H1 (cell line): ENCODE data around the gene CASQ1. TPM values are rescaled to one million over a fixed set of nuclear protein-coding genes. Genes with fewer than 3 reads are reported as not detected.
A peak's percentile ranks its signal among the peaks of the same experiment; 100 is the strongest.

ENCODE experiments used
- CTCF ChIA-PET: fragments of 300-600 bp; sonication (Branson Sonifier 250); formaldehyde crosslinking; loops from one replicate; lab custom pipeline; 2021; ENCODE audit not compliant: partially characterized antibody; lab: Charles Lee
- POLR2A ChIA-PET: fragments of 300-600 bp; sonication (Branson Sonifier 250); formaldehyde crosslinking; loops from one replicate; lab custom pipeline; 2021; ENCODE audit warnings: inconsistent platforms; ENCODE audit not compliant: partially characterized antibody; lab: Charles Lee
- DNase-seq, 2 experiments: peaks; one replicate each; pipeline versions ENCODE4 v3.0.0 to v3.0.0-alpha.2; 2010 to 2022; ENCODE audit warnings: low spot score in 2 of 2, low read depth in 1 of 2, mixed read lengths in 1 of 2
- FAIRE-seq: peaks from 2 replicates; lab custom pipeline; 2011; peaks lifted over from hg19 to GRCh38; lab: Jason Lieb, UNC
- H2AFZ ChIP-seq: 2 replicates; pipeline ENCODE4 v1.8.1; 2012; ENCODE audit warnings: low read length, inconsistent platforms
- H2AK5ac ChIP-seq: 2 replicates; pipeline ENCODE4 v1.6.1; 2013; ENCODE audit warnings: low read depth, low read length
- H2BK120ac ChIP-seq: replicated peaks from 2 replicates; pipeline ENCODE3; 2013; ENCODE audit warnings: low read depth, low read length, inconsistent platforms
- H2BK12ac ChIP-seq: 2 replicates; pipeline ENCODE4 v1.6.1; 2013; ENCODE audit warnings: low read depth, low read length
- H2BK15ac ChIP-seq: 2 replicates; pipeline ENCODE4 v1.6.1; 2013; ENCODE audit warnings: low read length
- H2BK20ac ChIP-seq: 2 replicates; pipeline ENCODE4 v1.6.1; 2013; ENCODE audit warnings: low read length
- H2BK5ac ChIP-seq: 2 replicates; pipeline ENCODE4 v1.6.1; 2013; ENCODE audit warnings: low read depth, low read length
- H3K14ac ChIP-seq: 2 replicates; pipeline ENCODE4 v1.6.1; 2013; ENCODE audit warnings: inconsistent platforms; ENCODE audit not compliant: insufficient read length
- H3K18ac ChIP-seq: 2 replicates; pipeline ENCODE4 v1.6.1; 2013; ENCODE audit warnings: low read length; ENCODE audit errors: extremely low read depth
- H3K23ac ChIP-seq: 2 replicates; pipeline ENCODE4 v1.6.1; 2013; ENCODE audit warnings: inconsistent platforms; ENCODE audit not compliant: insufficient read length
- H3K23me2 ChIP-seq: 2 replicates; pipeline ENCODE4 v1.6.1; 2013; ENCODE audit warnings: low read depth, low read length
- H3K27ac ChIP-seq: 2 replicates; pipeline ENCODE4 v1.6.1; 2011; ENCODE audit warnings: low read depth, low read length, inconsistent platforms
- H3K27me3 ChIP-seq, 4 experiments: replicated peaks in 1 of 4; 1 replicate in 1 of 4; 2 replicates in 3 of 4; pipeline versions ENCODE4 v1.6.1 to v1.8.1; 2011 to 2013; ENCODE audit warnings: low read length in 3 of 4, mild to moderate bottlenecking in 3 of 4, inconsistent platforms in 2 of 4, mixed read lengths in 2 of 4, moderate library complexity in 1 of 4; ENCODE audit not compliant: control insufficient read depth in 3 of 4, insufficient read depth in 3 of 4; ENCODE audit errors: extremely low read depth in 1 of 4
- H3K36me3 ChIP-seq, 4 experiments: 2 replicates each; pipeline versions ENCODE4 v1.6.1 to v1.8.1; 2011 to 2013; ENCODE audit warnings: mild to moderate bottlenecking in 4 of 4, low read length in 3 of 4, moderate library complexity in 2 of 4, control low read depth in 1 of 4, inconsistent platforms in 1 of 4; ENCODE audit not compliant: insufficient read depth in 4 of 4, control insufficient read depth in 2 of 4
- H3K4ac ChIP-seq: replicated peaks from 2 replicates; pipeline ENCODE3; 2013; ENCODE audit warnings: low read length, low read depth, mixed read lengths, inconsistent platforms; ENCODE audit not compliant: insufficient read length
- H3K4me1 ChIP-seq, 4 experiments: replicated peaks in 1 of 4; 1 replicate in 1 of 4; 2 replicates in 3 of 4; pipeline versions ENCODE4 v1.6.1 to v1.8.1; 2011 to 2013; ENCODE audit warnings: low read length in 3 of 4, inconsistent platforms in 2 of 4, mixed read lengths in 1 of 4; ENCODE audit not compliant: insufficient read depth in 4 of 4, control insufficient read depth in 3 of 4
- H3K4me2 ChIP-seq, 2 experiments: 2 replicates each; pipeline versions ENCODE4 v1.6.1 to v1.8.1; 2011 to 2013; ENCODE audit warnings: low read depth in 2 of 2, low read length in 2 of 2, control low read depth in 1 of 2, inconsistent platforms in 1 of 2, mild to moderate bottlenecking in 1 of 2; ENCODE audit not compliant: insufficient read depth in 1 of 2
- H3K4me3 ChIP-seq, 4 experiments: fragments of 200-600, 300-600 bp in 1 of 4; sonication (generic), shearing (Covaris generic), sonication (Bioruptor Twin) in 1 of 4; 2 replicates each; pipeline versions ENCODE4 v1.5.1 to v1.8.1; 2011 to 2016; ENCODE audit warnings: low read length in 4 of 4, low read depth in 3 of 4, control low read depth in 2 of 4, inconsistent platforms in 2 of 4, mild to moderate bottlenecking in 2 of 4, mixed read lengths in 1 of 4, moderate library complexity in 1 of 4; ENCODE audit not compliant: insufficient read depth in 2 of 4; ENCODE audit errors: extremely low read depth in 1 of 4
- H3K56ac ChIP-seq: replicated peaks from 2 replicates; pipeline ENCODE3; 2013; ENCODE audit warnings: low read depth, mild to moderate bottlenecking, mixed read lengths, low read length, inconsistent platforms; ENCODE audit not compliant: insufficient read length
- H3K79me1 ChIP-seq: 2 replicates; pipeline ENCODE4 v1.6.1; 2013; ENCODE audit warnings: low read depth, low read length, control low read depth
- H3K79me2 ChIP-seq, 2 experiments: 2 replicates each; pipeline versions ENCODE4 v1.6.1 to v1.8.1; 2012 to 2013; ENCODE audit warnings: low read length in 2 of 2, mild to moderate bottlenecking in 2 of 2, inconsistent platforms in 1 of 2; ENCODE audit not compliant: insufficient read depth in 2 of 2, control insufficient read depth in 1 of 2
- H3K9ac ChIP-seq, 4 experiments: replicated peaks in 1 of 4; 1 replicate in 1 of 4; 2 replicates in 3 of 4; pipeline versions ENCODE4 v1.6.1 to v1.8.1; 2011 to 2013; ENCODE audit warnings: low read depth in 3 of 4, low read length in 3 of 4, control low read depth in 2 of 4, mild to moderate bottlenecking in 2 of 4, moderate library complexity in 2 of 4, inconsistent platforms in 1 of 4; ENCODE audit errors: extremely low read depth in 1 of 4
- H3K9me3 ChIP-seq, 2 experiments: 2 replicates each; pipeline versions ENCODE4 v1.6.1 to v1.8.1; 2012 to 2013; ENCODE audit warnings: mild to moderate bottlenecking in 2 of 2, moderate library complexity in 2 of 2, control low read depth in 1 of 2, inconsistent platforms in 1 of 2, low read depth in 1 of 2, low read length in 1 of 2, mixed read lengths in 1 of 2; ENCODE audit not compliant: insufficient read depth in 2 of 2
- H4K20me1 ChIP-seq, 2 experiments: replicated peaks in 1 of 2; 2 replicates each; pipeline versions ENCODE3 to v1.8.1; 2011 to 2013; ENCODE audit warnings: inconsistent platforms in 2 of 2, low read length in 2 of 2, mild to moderate bottlenecking in 1 of 2; ENCODE audit not compliant: insufficient read depth in 2 of 2, control insufficient read depth in 1 of 2
- H4K5ac ChIP-seq: 2 replicates; pipeline ENCODE4 v1.6.1; 2013; ENCODE audit warnings: low read length, low read depth, mixed read lengths, inconsistent platforms; ENCODE audit not compliant: insufficient read length
- H4K8ac ChIP-seq: 2 replicates; pipeline ENCODE4 v1.8.0; 2013; ENCODE audit warnings: mild to moderate bottlenecking, moderate library complexity, low read length, inconsistent platforms; ENCODE audit not compliant: insufficient read depth; ENCODE audit errors: extremely low read depth
- H4K91ac ChIP-seq: replicated peaks from 2 replicates; pipeline ENCODE3; 2013; ENCODE audit warnings: low read length, mixed read lengths, inconsistent platforms; ENCODE audit not compliant: insufficient read length
- BCL11A ChIP-seq, 2 experiments: IDR thresholded peaks; one replicate each; pipeline ENCODE4 v1.6.1; 2011; ENCODE audit warnings: low read depth in 2 of 2, low read length in 2 of 2, mild to moderate bottlenecking in 2 of 2
- CBX8 ChIP-seq: fragments of 300-800, 300-1000 bp; sonication (generic); IDR thresholded peaks from 2 replicates; pipeline ENCODE4 v1.7.1; 2016; ENCODE audit warnings: low read depth, low read length, borderline replicate concordance
- CHD2 ChIP-seq: IDR thresholded peaks from 2 replicates; pipeline ENCODE4 v1.6.1; 2012; ENCODE audit warnings: low read length, improper control_type of control experiment
- EP300 ChIP-seq, 2 experiments: IDR thresholded peaks; 1 replicate in 1 of 2; 2 replicates in 1 of 2; pipeline ENCODE4 v1.6.1; 2011 to 2012; ENCODE audit warnings: low read depth in 2 of 2, low read length in 2 of 2, mild to moderate bottlenecking in 2 of 2, borderline replicate concordance in 1 of 2, inconsistent platforms in 1 of 2, moderate library complexity in 1 of 2
- FOSL1 ChIP-seq: IDR thresholded peaks from 2 replicates; pipeline ENCODE4 v1.6.1; 2011; ENCODE audit warnings: mild to moderate bottlenecking, low read depth, low read length, moderate library complexity; ENCODE audit not compliant: insufficient read depth
- NRF1 ChIP-seq: IDR thresholded peaks from 2 replicates; pipeline ENCODE4 v1.6.1; 2011; ENCODE audit warnings: mild to moderate bottlenecking, low read depth, low read length, improper control_type of control experiment
- RFX5 ChIP-seq: IDR thresholded peaks from 2 replicates; pipeline ENCODE4 v1.6.1; 2011; ENCODE audit warnings: low read depth, low read length, improper control_type of control experiment, borderline replicate concordance
- SUZ12 ChIP-seq: fragments of 200-600 bp; sonication (generic); IDR thresholded peaks from 2 replicates; pipeline ENCODE4 v1.6.1; 2012; ENCODE audit warnings: mild to moderate bottlenecking, inconsistent platforms, low read length, moderate library complexity, mixed read lengths
- WGBS, 2 experiments: shearing (Covaris generic) in 1 of 2; methylation state at CpG; one replicate each; pipeline versions ENCODE4 v1.1.6 to v1.1.7; 2013 to 2015; ENCODE audit warnings: low lambda C conversion rate in 2 of 2, mixed read lengths in 2 of 2, inconsistent platforms in 1 of 2, low coverage in 1 of 2, missing lambda C conversion rate in 1 of 2; ENCODE audit not compliant: insufficient replicate concordance in 2 of 2, insufficient coverage in 1 of 2, insufficient read length in 1 of 2; ENCODE audit errors: extremely low coverage in 1 of 2, missing lambda C conversion rate in 1 of 2; 5-methylcytosine and 5-hydroxymethylcytosine counted together
- polyA plus RNA-seq, 7 experiments: library from polyadenylated mRNA; depleted of rRNA in 3 of 7; stranded (reverse) in 5 of 7; unstranded in 2 of 7; fragments of >200 nt in 5 of 7; fragments of 200-250 nt in 2 of 7; gene quantifications; 1 replicate in 5 of 7; 2 replicates in 1 of 7; 4 replicates in 1 of 7; pipeline versions ENCODE4 v1.2.1 to v1.2.3, GENCODE V29; 2011 to 2013; ENCODE audit warnings: missing spikeins in 2 of 7, mixed read lengths in 2 of 7
- total RNA-seq: library from RNA; stranded (reverse); fragmentation: NEBNext Ultra II Directional; extraction: Animal tissue kit (Norgen Biotek cat#: 25700); gene quantifications from 2 replicates; pipeline ENCODE4 v1.2.1, GENCODE V29; 2021
- TF ChIP-seq, protein P1 (sequence below): IDR thresholded peaks from 2 replicates; pipeline ENCODE4 v1.6.1; 2012; ENCODE audit warnings: inconsistent platforms
- TF ChIP-seq, protein P2 (sequence below): IDR thresholded peaks from 2 replicates; pipeline ENCODE4 v1.6.1; 2012; ENCODE audit warnings: inconsistent platforms

Gene CASQ1
- total and polyA plus RNA-seq, 2 of the 8 experiments (the other 6 are each of a cell fraction or from before 2014, with no cell fraction given), result 0.80 to 1.3 TPM

DNA sequence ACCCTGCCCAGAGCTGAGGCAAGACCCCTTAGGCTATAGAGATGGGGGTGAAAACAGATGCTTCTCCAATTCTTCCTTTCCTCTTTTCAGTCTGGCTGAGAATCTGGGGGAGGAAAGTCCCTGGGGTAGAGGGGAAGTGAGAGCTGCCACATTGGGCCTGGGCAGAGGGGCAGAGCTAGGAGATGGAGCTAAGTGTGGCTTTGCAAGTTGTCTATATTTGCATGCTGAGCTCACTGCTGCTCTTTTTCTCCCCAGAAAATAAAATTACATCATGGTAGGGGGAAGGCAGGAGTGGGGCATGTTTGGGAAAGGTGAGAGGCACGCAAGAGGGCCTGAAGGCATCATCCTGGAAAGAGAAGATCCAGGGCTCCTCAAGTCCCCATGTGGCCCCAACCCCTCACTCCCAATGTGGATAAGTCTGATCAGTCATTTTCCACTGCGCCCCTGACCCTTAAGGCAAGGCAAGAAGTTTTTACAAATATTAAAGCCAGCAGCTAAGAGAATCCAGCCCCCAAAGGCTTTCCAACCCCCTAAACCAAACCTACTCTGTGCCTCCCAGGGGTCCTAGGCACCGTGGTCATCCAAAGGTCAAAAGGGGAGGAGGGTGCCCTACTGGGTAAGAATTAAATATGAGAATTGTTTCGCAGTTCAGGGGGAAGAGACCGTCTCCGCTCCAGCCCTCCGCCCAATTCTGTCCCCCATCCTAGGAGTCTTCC is 14.3 kb downstream of the CASQ1 start:
- H2BK15ac ChIP-seq, result peak overlapping the region; percentile 65; the same call in 1 of the 2 replicates
- peak overlapping the region; percentile 70 for H2BK120ac ChIP-seq
- CTCF ChIA-PET, result interaction anchor here (0.9 to 20.4 kb wide), 8 partner anchors 15 to 103 kb away, joined by 3 to 257 read pairs (median 8); partner anchors contain the start of gene CASQ1
- peak overlapping the region; percentile 48; the same call in 1 of the 2 replicates for H2BK5ac ChIP-seq
- peaks cover 0 to 4% (median 0%) of the 10 kb centered on the region in 4 experiments; a peak in 2 of 8 replicates for H3K36me3 ChIP-seq
- no peak for DNase-seq
- FAIRE-seq, result no peak
- H3K4me1 ChIP-seq, result peaks cover 8 to 28% (median 17%) of the 10 kb centered on the region in 4 experiments
- H3K79me2 ChIP-seq, result peaks cover 5 to 8% of the 10 kb centered on the region in 2 experiments; a peak in 2 of 4 replicates
- no peak overlapping the region for H3K14ac ChIP-seq
- H2BK20ac ChIP-seq, result peak overlapping the region; percentile 15; the same call in 1 of the 2 replicates
- no peaks in the 10 kb centered on the region for H3K9me3 ChIP-seq
- peak overlapping the region; percentile 63 for H3K4ac ChIP-seq
- peak overlapping the region; percentile 66; the same call in 1 of the 2 replicates for H3K18ac ChIP-seq
- H3K23ac ChIP-seq, result no peak overlapping the region
- H2BK12ac ChIP-seq, result peak overlapping the region; percentile 55; the same call in 1 of the 2 replicates
- peak overlapping the region; percentile 81 for H4K91ac ChIP-seq
- no peaks in the 10 kb centered on the region for H3K27me3 ChIP-seq
- H4K20me1 ChIP-seq, result peaks cover 0 to 8% of the 10 kb centered on the region in 2 experiments
- POLR2A ChIA-PET, result interaction anchor here (0.6 to 11.3 kb wide), 6 partner anchors 9 to 34 kb away, joined by 3 to 107 read pairs (median 4); partner anchors contain the start of gene CASQ1
- peak overlapping the region; percentile 64 to 93 for H3K4me2 ChIP-seq
- H4K8ac ChIP-seq, result no peak overlapping the region
- 27% methylated on average over 4 of the region's 7 CpGs; no CpG with 5 or more reads in 1 of the 2 experiments for WGBS, 2 experiments
- no peak overlapping the region for H3K9ac ChIP-seq
- 0 out of 2 replicates have a peak overlapping the region, but pooled peaks have one; percentile 75 for H2AFZ ChIP-seq
- H3K27ac ChIP-seq, result no peak overlapping the region
- H3K23me2 ChIP-seq, result peaks cover 9% of the 10 kb centered on the region
- H3K56ac ChIP-seq, result no peak overlapping the region
- H3K4me3 ChIP-seq, result peak overlapping the region; percentile 24 to 99 (median 26); a peak in 4 of 8 replicates
- H4K5ac ChIP-seq, result no peak overlapping the region
- H2AK5ac ChIP-seq, result no peak overlapping the region
- peaks cover 4% of the 10 kb centered on the region for H3K79me1 ChIP-seq
- no peak for TF ChIP-seq CHD2
- TF ChIP-seq, protein P1, sequence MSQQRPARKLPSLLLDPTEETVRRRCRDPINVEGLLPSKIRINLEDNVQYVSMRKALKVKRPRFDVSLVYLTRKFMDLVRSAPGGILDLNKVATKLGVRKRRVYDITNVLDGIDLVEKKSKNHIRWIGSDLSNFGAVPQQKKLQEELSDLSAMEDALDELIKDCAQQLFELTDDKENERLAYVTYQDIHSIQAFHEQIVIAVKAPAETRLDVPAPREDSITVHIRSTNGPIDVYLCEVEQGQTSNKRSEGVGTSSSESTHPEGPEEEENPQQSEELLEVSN, result no peak
- TF ChIP-seq CBX8, result no peak
- TF ChIP-seq, protein P2, sequence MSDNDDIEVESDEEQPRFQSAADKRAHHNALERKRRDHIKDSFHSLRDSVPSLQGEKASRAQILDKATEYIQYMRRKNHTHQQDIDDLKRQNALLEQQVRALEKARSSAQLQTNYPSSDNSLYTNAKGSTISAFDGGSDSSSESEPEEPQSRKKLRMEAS, result no peak
- TF ChIP-seq FOSL1, result no peak
- TF ChIP-seq SUZ12, result no peak
- no peak for TF ChIP-seq NRF1
- TF ChIP-seq EP300 (IDR thresholded peaks at IDR 0.05; ENCODE audit: borderline replicate concordance in 1 of 2, low read depth in 2 of 2, low read length in 2 of 2), result no peak
- TF ChIP-seq RFX5, result no peak
- TF ChIP-seq BCL11A (IDR thresholded peaks at IDR 0.05; ENCODE audit: low read depth in 2 of 2, low read length in 2 of 2), result no peak
